Spleen (tissue), 11 donors: Measurements from ENCODE around the gene ARHGAP25. TPM values are rescaled to one million over a fixed set of nuclear protein-coding genes. Genes with fewer than 3 reads are reported as not detected.

Source experiments
- DNase-seq: peaks from one replicate; pipeline ENCODE4 v3.0.0-alpha.2; 2020
- H3K27ac ChIP-seq, 8 donors: fragments of 200-600 bp; sonication (generic) in 7 of 8; 1 replicate in 4 of 8; 2 replicates in 4 of 8; pipeline versions ENCODE4 v1.5.0 to v1.8.0; 2016 to 2021; ENCODE audit warnings: inconsistent platforms in 4 of 8, mild to moderate bottlenecking in 4 of 8, moderate library complexity in 1 of 8
- H3K27me3 ChIP-seq, 7 donors: fragments of 200-600 bp; sonication (generic) in 6 of 7; replicated peaks in 1 of 7; 1 replicate in 4 of 7; 2 replicates in 3 of 7; pipeline versions ENCODE4 v1.5.0 to v1.8.0; 2016 to 2021; ENCODE audit warnings: inconsistent platforms in 3 of 7, mild to moderate bottlenecking in 1 of 7
- H3K36me3 ChIP-seq, 6 donors: fragments of 200-600 bp; sonication (generic) in 5 of 6; 1 replicate in 4 of 6; 2 replicates in 2 of 6; pipeline versions ENCODE4 v1.5.0 to v1.8.0; 2016 to 2021; ENCODE audit warnings: inconsistent platforms in 2 of 6
- H3K4me1 ChIP-seq, 6 donors: fragments of 200-600 bp; sonication (generic) in 5 of 6; 1 replicate in 3 of 6; 2 replicates in 3 of 6; pipeline versions ENCODE4 v1.5.0 to v1.8.0; 2016 to 2021; ENCODE audit warnings: inconsistent platforms in 3 of 6
- H3K4me3 ChIP-seq, 8 donors: fragments of 200-600 bp; sonication (generic) in 7 of 8; 1 replicate in 4 of 8; 2 replicates in 4 of 8; pipeline versions ENCODE4 v1.5.0 to v1.8.0; 2016 to 2021; ENCODE audit warnings: inconsistent platforms in 4 of 8, mild to moderate bottlenecking in 4 of 8, moderate library complexity in 2 of 8
- H3K9me3 ChIP-seq, 8 donors: fragments of 200-600 bp; sonication (generic) in 7 of 8; 1 replicate in 4 of 8; 2 replicates in 4 of 8; pipeline versions ENCODE4 v1.5.0 to v1.8.0; 2016 to 2021; ENCODE audit warnings: inconsistent platforms in 4 of 8
- POLR2A ChIP-seq, 3 donors: fragments of 450-650 bp; IDR thresholded peaks; one replicate each; pipeline ENCODE4 v1.5.1; 2017; ENCODE audit warnings: antibody characterized with exemption in 3 of 3, mild to moderate bottlenecking in 1 of 3
- POLR2AphosphoS5 ChIP-seq, 3 donors: sonication (generic); formaldehyde crosslinking; IDR thresholded peaks; one replicate each; pipeline ENCODE4 v1.5.1; 2017; ENCODE audit warnings: antibody characterized with exemption in 3 of 3
- WGBS, 5 donors: extraction: QIAGEN DNeasy Blood & Tissue Kit in 3 of 5; methylation state at CpG; one replicate each; pipeline versions ENCODE4 v1.1.5 to v1.1.7; 2013 to 2018; 5-methylcytosine and 5-hydroxymethylcytosine counted together
- intact Hi-C: fragments of 100-400 bp; cut with DNase I; formaldehyde crosslinking; loops from one replicate; pipeline ENCODE4 v1.15.0; 2023; ENCODE audit warnings: low total_unique reads
- polyA plus RNA-seq, 3 donors: library from polyadenylated mRNA; stranded (reverse); fragments of 200-250 nt; gene quantifications; one replicate each; pipeline ENCODE4 v1.2.1, GENCODE V29; 2013
- total RNA-seq, 7 donors: library from RNA; depleted of rRNA in 3 of 7; stranded (reverse); fragments of >200 nt in 3 of 7; fragmentation: NEBNext Ultra II Directional in 4 of 7; extraction: Animal tissue kit (Norgen Biotek cat#: 25700) in 4 of 7; gene quantifications; one replicate each; pipeline versions ENCODE4 v1.1.0 to v1.2.1, GENCODE V29; 2016 to 2021
- TF ChIP-seq, protein P1 (sequence below), 11 experiments: fragments of 200-600 bp in 7 of 11; fragments of 450-650 bp in 4 of 11; sonication (generic) in 4 of 11; IDR thresholded peaks in 8 of 11; conservative IDR thresholded peaks in 3 of 11; 1 replicate in 7 of 11; 2 replicates in 4 of 11; pipeline versions ENCODE4 v1.4.0 to v1.8.0; 2016 to 2021; ENCODE audit warnings: antibody characterized with exemption in 11 of 11, inconsistent platforms in 4 of 11, mild to moderate bottlenecking in 1 of 11
- donor health status: healthy with polysubstance abuse.
- donor health status: DM: no; HTN: no; CAD: no; lungs with moderate emphysema.
- donor health status: DM: no; HTN: no; CAD: no.
- donor health status: Bipolar disorder and iron deficiency.
- donor health status: healthy.
- donor health status: DM: no; HTN: no; CAD: no.
- donor health status: DM: yes; HTN: yes; CAD: no.

Gene ARHGAP25
- total and polyA plus RNA-seq, 10 donors = 72.0 to 173 (median 130) TPM

DNA sequence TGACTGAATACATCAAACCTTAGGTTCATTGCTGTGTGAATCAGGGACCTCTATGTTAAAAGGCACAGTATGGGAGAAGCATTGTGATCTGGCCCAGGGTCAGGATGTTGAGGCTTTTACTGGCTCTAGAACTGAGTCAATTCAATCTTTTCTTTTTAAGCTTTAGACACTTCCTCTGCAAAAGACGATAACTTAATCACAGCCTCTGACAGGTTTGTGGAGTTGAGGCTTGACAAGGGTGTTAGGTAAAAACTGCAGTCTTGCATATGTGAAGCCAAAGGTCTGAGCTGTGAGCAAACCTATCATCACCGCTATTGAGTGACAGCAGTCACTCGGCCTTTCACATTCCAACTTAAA lies 17.3 kb upstream of the ARHGAP25 start:
- DNase-seq = no peak
- Histone ChIP-seq H3K4me3 (no peak overlapping the region), H3K4me1 (peaks cover 30 to 80% (median 63%) of the 10 kb centered on the region in 6 donors), H3K27ac (peak overlapping the region in 6 of 8 donors; percentile 0 to 84 (median 44)), H3K9me3 (no peaks in the 10 kb centered on the region), H3K27me3 (no peaks in the 10 kb centered on the region), H3K36me3 (no peaks in the 10 kb centered on the region)
- TF ChIP-seq POLR2AphosphoS5 (IDR thresholded peaks at IDR 0.05) = no peak
- TF ChIP-seq, protein P1, sequence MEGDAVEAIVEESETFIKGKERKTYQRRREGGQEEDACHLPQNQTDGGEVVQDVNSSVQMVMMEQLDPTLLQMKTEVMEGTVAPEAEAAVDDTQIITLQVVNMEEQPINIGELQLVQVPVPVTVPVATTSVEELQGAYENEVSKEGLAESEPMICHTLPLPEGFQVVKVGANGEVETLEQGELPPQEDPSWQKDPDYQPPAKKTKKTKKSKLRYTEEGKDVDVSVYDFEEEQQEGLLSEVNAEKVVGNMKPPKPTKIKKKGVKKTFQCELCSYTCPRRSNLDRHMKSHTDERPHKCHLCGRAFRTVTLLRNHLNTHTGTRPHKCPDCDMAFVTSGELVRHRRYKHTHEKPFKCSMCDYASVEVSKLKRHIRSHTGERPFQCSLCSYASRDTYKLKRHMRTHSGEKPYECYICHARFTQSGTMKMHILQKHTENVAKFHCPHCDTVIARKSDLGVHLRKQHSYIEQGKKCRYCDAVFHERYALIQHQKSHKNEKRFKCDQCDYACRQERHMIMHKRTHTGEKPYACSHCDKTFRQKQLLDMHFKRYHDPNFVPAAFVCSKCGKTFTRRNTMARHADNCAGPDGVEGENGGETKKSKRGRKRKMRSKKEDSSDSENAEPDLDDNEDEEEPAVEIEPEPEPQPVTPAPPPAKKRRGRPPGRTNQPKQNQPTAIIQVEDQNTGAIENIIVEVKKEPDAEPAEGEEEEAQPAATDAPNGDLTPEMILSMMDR (IDR thresholded peaks at IDR 0.05 in 8 of 11, conservative IDR thresholded peaks at IDR 0.05 in 3 of 11) = no peak
- no peak for TF ChIP-seq POLR2A (IDR thresholded peaks at IDR 0.05)
- intact Hi-C loops = no loop called here
- WGBS, 5 donors = 49 to 67% (median 61%) methylated on average over 3 of the region's 3 CpGs

DNA sequence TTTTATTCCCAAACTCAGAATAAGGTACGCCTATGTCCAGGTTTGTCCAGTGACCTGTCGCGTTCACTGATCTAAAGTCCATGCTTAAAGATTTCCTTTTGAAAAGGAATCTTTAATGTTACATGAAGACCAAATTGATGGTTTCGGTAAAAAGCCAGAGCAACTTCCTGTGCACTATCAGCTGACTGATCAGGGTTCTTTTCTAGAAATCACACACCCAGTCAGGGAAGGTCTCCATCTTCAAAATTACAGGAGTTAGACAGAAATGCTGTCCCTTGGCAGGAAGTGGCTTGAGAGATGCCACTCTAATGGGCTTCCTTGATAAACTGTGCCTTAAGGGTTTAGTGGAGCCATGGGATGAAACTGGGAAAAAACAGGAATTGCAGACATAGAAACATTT lies 14.7 kb upstream of the ARHGAP25 start:
- TF ChIP-seq, protein P1 (IDR thresholded peaks at IDR 0.05 in 8 of 11, conservative IDR thresholded peaks at IDR 0.05 in 3 of 11) = no peak
- no peak for TF ChIP-seq POLR2AphosphoS5 (IDR thresholded peaks at IDR 0.05)
- no peak for TF ChIP-seq POLR2A (IDR thresholded peaks at IDR 0.05)
- no peak overlapping the region for H3K4me3 ChIP-seq
- H3K4me1 ChIP-seq = peaks cover 26 to 74% (median 67%) of the 10 kb centered on the region in 6 donors
- H3K9me3 ChIP-seq = no peaks in the 10 kb centered on the region
- peak overlapping the region in 4 of 8 donors; percentile 28 to 81 (median 50) for H3K27ac ChIP-seq
- DNase-seq = no peak
- H3K27me3 ChIP-seq = no peaks in the 10 kb centered on the region
- H3K36me3 ChIP-seq = no peaks in the 10 kb centered on the region
- 72 to 82% (median 75%) methylated on average over 4 of the region's 4 CpGs for WGBS, 5 donors
- intact Hi-C loops = no loop called here

DNA sequence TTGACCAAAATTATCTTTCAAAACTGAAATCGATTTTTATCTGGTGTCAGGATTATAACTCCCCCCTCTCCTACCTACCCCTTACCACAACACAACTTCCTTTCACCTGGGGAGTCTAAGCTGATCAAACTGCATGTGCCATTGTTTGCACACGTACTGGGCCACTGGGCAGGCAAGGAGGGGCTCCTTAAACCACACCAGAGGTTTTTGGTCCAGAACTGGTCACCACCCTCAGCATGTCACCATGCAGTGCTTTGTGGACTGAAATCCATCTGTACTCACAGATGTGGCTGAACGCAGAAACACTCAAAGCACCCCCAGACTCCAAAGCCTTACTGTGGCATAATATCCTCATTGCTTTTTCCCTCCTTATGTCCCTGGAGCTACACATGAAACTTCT lies 13.9 kb upstream of the ARHGAP25 start:
- Histone ChIP-seq H3K36me3 (no peaks in the 10 kb centered on the region), H3K27ac (peak overlapping the region in 5 of 8 donors; percentile 28 to 81 (median 63)), H3K4me1 (peaks cover 23 to 67% (median 59%) of the 10 kb centered on the region in 6 donors), H3K27me3 (no peaks in the 10 kb centered on the region), H3K4me3 (no peak overlapping the region), H3K9me3 (no peaks in the 10 kb centered on the region)
- WGBS, 5 donors = 53 to 68% (median 66%) methylated on average over 3 of the region's 3 CpGs
- intact Hi-C loops = no loop called here
- TF ChIP-seq POLR2A (IDR thresholded peaks at IDR 0.05) = no peak
- TF ChIP-seq, protein P1 (IDR thresholded peaks at IDR 0.05 in 8 of 11, conservative IDR thresholded peaks at IDR 0.05 in 3 of 11) = no peak
- TF ChIP-seq POLR2AphosphoS5 (IDR thresholded peaks at IDR 0.05) = no peak
- DNase-seq = no peak

DNA sequence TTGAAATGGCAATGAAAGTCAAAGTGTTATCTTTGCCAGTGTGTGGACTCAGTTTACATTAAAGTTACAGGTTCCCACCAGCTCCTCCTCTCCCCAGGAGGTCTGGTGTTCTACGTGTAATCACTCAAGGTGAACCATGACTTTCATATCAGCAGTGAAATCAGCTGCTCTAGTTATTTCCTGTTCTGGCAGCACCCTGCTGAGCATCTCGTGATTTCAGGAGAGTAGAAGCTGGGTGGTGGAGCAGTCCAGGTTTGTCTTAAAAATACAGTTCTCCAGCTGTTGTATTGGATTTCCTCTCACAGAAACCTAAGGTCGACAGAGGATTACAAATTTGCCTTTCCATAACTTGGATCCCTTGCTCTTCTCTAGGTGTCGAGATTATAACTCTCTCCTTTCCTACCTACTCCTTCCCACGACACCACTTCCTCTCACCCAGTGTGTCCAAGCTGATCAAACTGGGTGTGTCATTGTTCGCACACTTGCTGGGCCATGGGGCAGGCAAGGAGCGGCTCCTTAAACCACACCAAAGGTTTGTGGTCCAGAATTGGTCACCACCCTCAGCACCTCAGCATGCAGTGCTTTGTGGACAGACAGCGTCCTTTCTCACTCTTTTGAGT lies 13.0 kb upstream of the ARHGAP25 start:
- intact Hi-C loops = no loop called here
- TF ChIP-seq POLR2AphosphoS5 (IDR thresholded peaks at IDR 0.05) (peak in 1 of 3 donors; percentile 57), POLR2A (IDR thresholded peaks at IDR 0.05) (no peak)
- TF ChIP-seq, protein P1 (IDR thresholded peaks at IDR 0.05 in 8 of 11, conservative IDR thresholded peaks at IDR 0.05 in 3 of 11) = no peak
- H3K27me3 ChIP-seq = no peaks in the 10 kb centered on the region
- no peaks in the 10 kb centered on the region for H3K9me3 ChIP-seq
- WGBS, 5 donors = 28 to 43% (median 33%) methylated on average over 8 of the region's 8 CpGs
- H3K27ac ChIP-seq = peak overlapping the region; percentile 3 to 81 (median 62)
- H3K4me3 ChIP-seq = peak overlapping the region in 1 of 8 donors; percentile 16
- no peak for DNase-seq
- peaks cover 24 to 67% (median 57%) of the 10 kb centered on the region in 6 donors for H3K4me1 ChIP-seq
- H3K36me3 ChIP-seq = no peaks in the 10 kb centered on the region
